HK-2 (cell line): Measurements from ENCODE around the gene HYI.

ENCODE experiments used
- DNase-seq: peaks from one replicate; pipeline ENCODE4 v3.0.0-alpha.2; 2018; ENCODE audit not compliant: unreplicated experiment

The HYI gene

GRCh38 chr1:43444151-43444828 lies 9.4 kb downstream of the HYI start:
- DNase-seq: no peak

DNA sequence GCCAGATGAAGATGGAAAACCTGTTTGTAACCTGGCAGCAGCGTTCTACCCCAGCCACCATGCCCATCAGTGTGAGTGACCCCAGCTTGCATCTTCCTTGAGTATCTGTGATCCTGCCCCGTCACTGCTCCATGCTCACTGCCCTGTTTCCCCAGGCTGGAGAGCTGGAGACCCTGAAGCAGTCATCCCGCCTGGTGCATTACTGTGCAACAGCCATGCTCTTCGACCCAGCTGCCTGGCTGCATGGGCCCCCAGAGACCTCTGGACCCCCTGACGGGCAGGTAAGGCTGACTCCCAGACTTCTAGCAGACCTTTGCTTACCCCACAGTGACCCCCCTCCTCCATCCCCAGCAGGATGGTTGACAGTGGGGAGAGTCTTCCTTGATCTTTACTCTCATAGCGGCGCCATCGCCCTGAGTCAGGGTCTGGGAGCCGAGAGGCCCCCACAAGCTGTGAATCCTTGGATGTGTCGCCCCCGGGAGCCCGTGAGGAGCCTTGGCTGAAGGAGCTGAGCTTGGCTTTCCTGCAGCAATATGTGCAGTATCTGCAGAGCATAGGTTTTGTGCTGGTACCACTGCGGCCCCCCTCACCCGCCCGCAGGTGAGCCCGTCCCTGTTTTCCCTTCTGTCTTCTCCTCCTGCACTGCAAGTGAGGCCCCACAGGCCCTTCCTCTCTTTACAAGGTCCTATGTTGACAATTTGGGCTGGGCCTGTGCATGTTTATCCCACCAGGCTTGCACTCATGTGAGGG lies 10.4 kb downstream of the HYI start:
- no peak for DNase-seq

- DNase-seq: no peak
Measured at GRCh38 chr1:43442756-43443155, 11.0 kb downstream of the HYI start.

GRCh38 chr1:43441894-43442637 lies 11.7 kb downstream of the HYI start:
- DNase-seq: no peak

DNA sequence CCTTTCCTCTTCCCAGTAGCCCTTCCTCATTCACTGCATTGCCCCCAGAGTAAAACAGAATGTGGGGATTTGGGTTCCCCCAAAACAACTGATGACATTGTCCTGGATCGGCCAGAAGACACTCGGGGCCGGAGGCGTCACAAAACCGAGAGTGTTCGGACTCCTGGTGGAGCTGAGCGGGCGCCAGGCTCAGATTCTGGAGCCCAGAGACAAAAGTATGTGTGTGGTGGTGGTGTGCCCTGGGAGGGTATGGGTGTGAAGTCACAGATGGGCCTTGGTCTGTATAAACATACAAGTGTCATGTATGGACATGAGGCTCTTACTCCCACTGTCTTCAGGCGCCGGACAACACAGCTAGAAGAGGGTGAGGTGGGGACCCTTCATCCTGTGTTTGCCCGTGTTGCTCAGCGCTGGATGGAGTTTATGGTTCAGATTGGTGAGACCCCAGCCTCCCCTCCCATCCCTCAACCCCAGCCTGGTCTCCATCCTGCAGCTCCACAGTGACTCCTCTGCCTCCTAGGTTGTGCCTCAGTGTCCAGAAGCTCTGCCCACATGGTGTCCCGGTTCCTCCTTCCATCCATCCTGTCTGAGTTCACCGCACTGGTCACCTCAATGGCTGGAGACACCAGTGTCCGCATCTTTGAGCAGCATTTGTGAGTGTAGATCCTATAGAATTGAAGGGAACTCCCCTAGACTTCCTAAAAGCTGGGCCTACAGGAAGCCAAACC lies 12.4 kb downstream of the HYI start:
- no peak for DNase-seq

DNA sequence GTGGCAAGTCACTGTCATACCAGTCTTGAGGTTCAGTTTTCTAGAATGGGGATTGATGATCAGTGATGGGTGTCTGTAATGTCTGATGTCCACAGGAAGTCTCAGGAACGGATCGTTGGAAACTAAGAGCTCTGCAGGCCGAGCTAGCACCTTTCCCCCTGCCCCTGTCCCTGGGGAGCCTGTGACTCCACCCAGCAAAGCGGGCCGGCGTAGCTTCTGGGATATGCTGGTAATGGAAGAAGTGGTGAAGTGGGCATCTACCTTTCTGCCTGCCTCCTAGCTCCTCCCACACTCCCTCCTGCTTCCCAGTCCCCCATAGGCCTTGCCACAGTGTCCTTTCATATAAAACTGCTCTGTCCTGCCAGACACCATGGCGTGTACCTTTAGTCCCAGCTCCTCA lies 13.4 kb downstream of the HYI start:
- no peak for DNase-seq

DNA sequence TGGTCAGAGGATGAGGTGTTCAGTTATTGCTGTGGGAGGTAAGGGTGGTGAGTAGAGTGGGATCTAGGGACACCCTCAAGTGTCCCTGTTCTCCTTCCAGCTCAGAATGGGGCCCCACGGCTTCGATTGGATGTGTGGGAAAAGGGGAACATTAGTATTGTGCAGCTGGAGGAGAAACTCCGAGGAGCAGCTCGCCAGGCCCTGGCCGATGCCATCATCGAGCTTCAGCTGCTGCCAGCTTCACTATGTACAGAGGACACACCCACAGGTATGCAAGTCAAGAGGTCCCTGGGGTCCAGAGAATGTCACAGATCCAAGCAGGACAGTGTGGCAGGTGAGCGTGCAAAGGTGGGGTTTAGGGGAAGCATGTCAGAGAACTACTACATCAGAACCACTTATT lies 13.9 kb downstream of the HYI start:
- no peak for DNase-seq

GRCh38 chr1:43438953-43439581 lies 14.7 kb downstream of the HYI start:
- DNase-seq: no peak

DNA sequence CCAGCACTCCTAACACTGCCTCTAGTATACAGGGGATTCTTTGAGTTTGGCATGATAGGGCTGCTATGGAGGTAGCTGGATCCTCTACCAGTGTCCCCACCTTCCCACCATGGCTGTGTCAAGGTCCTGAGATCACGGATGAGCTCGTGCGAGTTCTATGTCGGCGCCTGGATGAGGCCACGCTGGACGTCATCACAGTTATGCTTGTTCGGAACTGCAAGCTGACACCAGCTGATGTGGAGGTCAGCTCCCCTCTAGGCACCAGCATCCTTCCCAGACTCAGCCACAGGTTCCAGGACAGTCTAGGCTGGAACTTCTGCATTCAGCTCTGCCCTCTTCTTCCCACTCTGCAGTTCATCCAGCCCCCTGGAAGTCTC lies 15.2 kb downstream of the HYI start:
- no peak for DNase-seq

DNA sequence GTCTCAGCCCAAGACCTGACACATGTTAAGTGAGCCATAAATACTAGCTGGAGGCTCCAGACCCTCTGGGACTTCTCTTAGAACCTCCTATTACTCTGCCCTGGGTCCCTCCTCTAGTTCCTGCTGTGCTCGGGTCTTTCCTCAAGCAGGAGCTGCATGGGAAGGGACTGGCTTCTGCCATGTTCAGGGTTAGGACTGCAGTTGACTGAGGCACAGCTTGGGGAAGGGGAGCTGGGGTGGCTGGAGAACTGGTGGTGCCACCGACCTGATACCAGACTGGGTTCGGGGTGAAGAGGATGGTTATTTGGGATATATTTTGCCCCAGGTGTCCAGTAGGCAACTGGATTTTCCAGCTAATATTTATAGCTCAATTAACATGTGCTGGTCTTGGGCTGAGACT lies 15.7 kb downstream of the HYI start:
- DNase-seq: no peak

DNA sequence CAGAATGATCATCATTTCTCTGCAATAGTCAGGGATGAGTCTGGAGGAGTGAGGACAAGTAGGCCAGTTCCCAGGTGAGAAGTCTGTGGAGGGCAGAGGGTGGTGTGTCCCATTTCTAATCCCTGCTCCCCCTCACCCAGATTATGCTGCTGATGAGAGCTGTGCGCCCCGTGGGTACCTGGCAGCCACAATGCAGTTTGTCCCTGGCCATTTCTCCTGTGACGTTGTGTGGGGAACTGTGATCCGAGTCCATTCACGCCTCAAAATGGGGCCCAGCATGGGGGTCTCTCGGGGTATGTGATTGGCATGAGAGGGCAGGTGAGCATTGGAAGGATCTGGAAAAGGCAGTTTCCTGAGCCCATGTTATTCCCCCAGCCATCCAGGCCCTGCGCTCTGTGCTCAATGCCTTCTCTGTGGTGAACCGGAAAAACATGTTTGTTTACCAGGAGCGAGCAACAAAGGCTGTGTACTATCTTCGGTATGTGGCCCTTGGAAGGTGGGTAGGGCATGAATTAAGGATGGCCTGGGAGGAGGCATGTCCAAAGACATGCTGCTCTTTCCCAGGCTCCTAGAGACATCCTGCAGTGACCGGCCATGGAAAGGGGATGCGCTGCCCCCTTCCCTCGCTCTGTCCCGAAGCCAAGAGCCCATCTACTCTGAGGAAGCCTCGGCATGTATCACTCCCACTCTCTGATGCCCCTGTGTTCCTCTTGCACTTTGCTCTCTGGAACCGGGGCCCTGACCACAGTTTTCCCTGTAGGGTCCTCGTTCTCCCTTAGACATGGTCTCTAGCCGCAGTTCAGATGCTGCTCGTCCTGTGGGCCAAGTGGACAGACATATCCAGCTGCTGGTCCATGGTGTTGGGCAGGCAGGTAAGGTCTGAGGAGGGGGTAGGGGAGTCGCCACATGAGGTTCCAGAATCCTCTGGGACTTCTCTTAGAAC lies 16.4 kb downstream of the HYI start:
- DNase-seq: no peak

GRCh38 chr1:43436371-43436770 lies 17.4 kb downstream of the HYI start:
- no peak for DNase-seq

GRCh38 chr1:43435146-43436145 lies 18.3 kb downstream of the HYI start:
- DNase-seq: no peak

DNA sequence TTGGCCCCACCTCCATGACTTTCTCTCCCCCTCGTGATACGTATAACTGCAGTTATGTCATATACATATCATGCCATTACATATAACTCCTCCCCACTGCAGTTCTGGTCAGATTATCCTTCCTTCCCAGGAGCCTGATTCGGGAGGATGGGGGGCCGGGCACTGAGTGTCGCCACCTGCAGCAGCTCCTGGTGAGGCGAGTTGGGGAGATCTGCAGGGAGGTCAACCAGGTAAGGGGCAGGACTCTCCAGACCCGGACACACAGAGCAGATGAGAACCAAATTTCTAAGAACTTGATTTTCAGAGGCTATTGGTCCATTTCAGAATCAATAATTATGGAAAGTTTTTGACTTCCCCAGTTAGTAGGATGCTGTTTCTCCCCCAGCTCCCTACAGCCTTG lies 19.5 kb downstream of the HYI start:
- DNase-seq: no peak

DNA sequence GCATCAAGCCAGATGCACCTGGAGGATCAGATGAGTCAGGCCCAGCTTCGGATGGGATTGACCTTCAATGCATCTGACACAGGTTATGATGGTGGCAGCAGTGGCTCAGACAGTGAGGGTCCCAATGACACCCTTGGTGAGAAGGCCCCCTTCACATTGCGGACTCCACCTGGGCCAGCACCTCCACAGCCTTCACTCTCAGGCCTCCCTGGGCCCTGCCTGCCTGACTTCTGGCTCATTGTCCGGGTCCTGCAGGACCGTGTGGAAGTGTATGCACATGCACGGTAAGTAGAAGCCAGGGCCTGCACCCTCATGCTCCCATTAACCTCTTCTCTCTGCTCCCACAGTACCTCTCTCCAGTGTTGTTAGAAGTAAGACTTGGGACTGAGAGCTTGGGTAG lies 20.8 kb downstream of the HYI start:
- DNase-seq: no peak

DNA sequence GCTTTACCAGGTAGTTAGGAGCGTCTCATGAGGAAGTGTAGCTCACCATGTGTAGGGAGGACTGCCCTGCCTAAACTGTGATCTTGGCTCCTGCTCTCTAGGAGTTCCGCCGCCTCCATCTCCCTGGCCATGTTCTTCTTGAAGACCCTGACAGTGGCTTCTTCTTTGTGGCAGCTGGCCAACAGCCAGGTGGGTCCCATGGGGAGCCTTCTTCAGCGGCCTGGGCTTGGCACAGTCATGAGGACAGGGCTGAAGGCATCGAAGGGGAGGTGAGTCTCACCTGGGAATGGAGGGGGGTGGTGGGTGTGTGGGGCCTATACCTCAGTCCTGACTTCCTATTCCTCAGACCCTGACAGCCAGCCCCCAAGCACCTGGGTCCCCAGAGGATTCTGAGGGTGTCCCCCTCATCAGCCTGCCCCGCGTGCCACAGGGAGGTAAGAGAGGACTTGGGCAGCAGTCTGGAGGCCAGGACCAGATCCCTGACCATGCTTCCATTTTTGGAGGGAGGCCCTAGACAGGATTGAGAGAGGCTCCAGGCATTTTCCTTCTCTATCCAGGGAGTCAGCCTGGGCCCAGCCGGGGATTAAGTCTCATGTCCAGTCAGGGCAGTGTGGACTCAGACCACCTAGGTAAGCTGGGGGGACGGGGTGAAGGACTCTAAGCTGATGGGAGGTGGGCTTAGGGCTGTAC lies 21.4 kb downstream of the HYI start:
- no peak for DNase-seq

GRCh38 chr1:43431676-43432075 lies 22.1 kb downstream of the HYI start:
- no peak for DNase-seq

DNA sequence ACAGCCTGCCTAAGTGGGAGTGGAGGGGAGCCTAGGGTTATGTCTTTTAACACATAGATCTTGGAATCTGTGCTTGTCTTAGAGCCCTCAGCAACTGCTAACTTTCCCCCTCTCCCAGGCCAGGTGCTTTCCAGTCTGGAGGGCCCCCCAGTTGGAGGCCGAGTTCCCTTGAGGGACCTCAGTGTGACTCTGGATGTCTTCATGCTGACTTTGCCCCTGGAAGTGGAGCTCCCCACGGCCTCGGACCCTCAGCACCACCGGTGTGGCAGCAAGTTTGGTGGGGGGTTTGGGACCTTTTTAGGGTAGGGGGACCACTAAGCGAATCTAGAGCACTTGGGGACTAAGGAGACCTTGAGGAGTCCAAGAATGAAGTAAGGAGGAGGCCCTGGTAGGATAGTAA lies 22.9 kb downstream of the HYI start:
- no peak for DNase-seq

DNA sequence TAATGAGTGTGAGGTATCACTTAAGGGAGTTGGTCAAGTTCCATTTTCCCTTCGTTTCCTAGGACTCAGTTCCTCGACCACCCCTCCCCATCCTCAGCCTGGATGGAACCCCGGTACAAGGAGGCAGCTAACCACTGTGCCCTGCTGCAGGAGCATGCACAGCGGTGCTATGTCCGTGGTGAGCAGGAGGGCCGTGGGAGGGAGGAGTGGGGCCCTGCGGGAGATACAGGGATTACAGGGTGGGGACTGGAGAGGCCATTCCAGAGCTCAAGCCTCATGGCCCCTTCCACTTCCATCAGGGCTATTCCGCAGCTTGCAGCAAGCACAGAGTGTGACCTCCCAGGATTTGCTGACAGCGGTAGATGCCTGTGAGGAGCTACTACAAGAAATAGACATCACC lies 25.8 kb downstream of the HYI start:
- DNase-seq: no peak
